WTC11 (cell line): ENCODE measurements around the gene NDRG2. TPM values are rescaled to one million over a fixed set of nuclear protein-coding genes. Genes with fewer than 3 reads are reported as not detected.

ENCODE experiments used
- ATAC-seq: fragments of 200-7000 bp; cut with Tn5 transposase; 2 replicates; pipeline ENCODE4 v1.10.0; 2021; ENCODE audit warnings: mild to moderate bottlenecking, moderate library complexity
- CTCF ChIA-PET: fragments of 300-600 bp; sonication (Branson Sonifier 250); formaldehyde crosslinking; loops from one replicate; lab custom pipeline; 2021; ENCODE audit warnings: antibody characterized with exemption; lab: Charles Lee
- POLR2A ChIA-PET: fragments of 350-600 bp; sonication (Branson Sonifier 250); formaldehyde crosslinking; loops from one replicate; lab custom pipeline; 2021; ENCODE audit warnings: antibody characterized with exemption; lab: Charles Lee
- DNase-seq: peaks from one replicate; pipeline ENCODE4 v3.0.0; 2021; ENCODE audit warnings: low spot score
- H3K27ac Mint-ChIP-seq: 2 replicates; pipeline ENCODE4 v1.8.0; 2021; ENCODE audit warnings: mixed read lengths
- H3K27me3 Mint-ChIP-seq: 2 replicates; pipeline ENCODE4 v1.8.0; 2021; ENCODE audit warnings: low read depth, mild to moderate bottlenecking, moderate library complexity, mixed read lengths
- H3K36me3 Mint-ChIP-seq: 2 replicates; pipeline ENCODE4 v1.8.0; 2021; ENCODE audit warnings: mixed read lengths
- H3K4me1 Mint-ChIP-seq: 2 replicates; pipeline ENCODE4 v1.8.0; 2022; ENCODE audit warnings: mixed read lengths
- H3K4me3 Mint-ChIP-seq: 2 replicates; pipeline ENCODE4 v1.8.0; 2021; ENCODE audit warnings: mild to moderate bottlenecking, moderate library complexity, mixed read lengths
- H3K9me3 Mint-ChIP-seq: 2 replicates; pipeline ENCODE4 v1.8.0; 2021; ENCODE audit warnings: mixed read lengths
- ELF4 ChIP-seq: sonication (generic); formaldehyde crosslinking; IDR thresholded peaks from 2 replicates; pipeline ENCODE4 v1.8.1; 2022; ENCODE audit warnings: low read depth, mild to moderate bottlenecking, moderate library complexity, missing genetic modification reagents
- EMX1 ChIP-seq: fragments of 250-450 bp; sonication (Bioruptor Pico); IDR thresholded peaks from 2 replicates; pipeline ENCODE4 v1.8.0; 2021; ENCODE audit warnings: mild to moderate bottlenecking
- ESRRA ChIP-seq: sonication (generic); formaldehyde crosslinking; IDR thresholded peaks from 2 replicates; pipeline ENCODE4 v1.8.1; 2022; ENCODE audit warnings: mild to moderate bottlenecking, missing genetic modification reagents, borderline replicate concordance
- HMGA2 ChIP-seq: fragments of 250-450 bp; sonication (Bioruptor Pico); IDR thresholded peaks from 2 replicates; pipeline ENCODE4 v1.4.0; 2021; ENCODE audit warnings: mild to moderate bottlenecking, moderate library complexity
- KAT7 ChIP-seq: sonication (generic); formaldehyde crosslinking; IDR thresholded peaks from 2 replicates; pipeline ENCODE4 v1.8.1; 2023; ENCODE audit warnings: missing genetic modification reagents, mild to moderate bottlenecking, borderline replicate concordance
- MYBL2 ChIP-seq: sonication (generic); formaldehyde crosslinking; IDR thresholded peaks from 2 replicates; pipeline ENCODE4 v1.8.1; 2023; ENCODE audit warnings: mild to moderate bottlenecking, moderate library complexity, missing genetic modification reagents
- ZNF219 ChIP-seq: sonication (generic); formaldehyde crosslinking; IDR thresholded peaks from 2 replicates; pipeline ENCODE4 v1.8.0; 2023; ENCODE audit warnings: missing genetic modification reagents, mild to moderate bottlenecking, borderline replicate concordance
- ZNF263 ChIP-seq: sonication (generic); formaldehyde crosslinking; IDR thresholded peaks from 2 replicates; pipeline ENCODE4 v1.8.1; 2022; ENCODE audit warnings: low read depth, mild to moderate bottlenecking, moderate library complexity, missing genetic modification reagents
- ZNF423 ChIP-seq: fragments of 250-450 bp; sonication (Bioruptor Pico); IDR thresholded peaks from 2 replicates; pipeline ENCODE4 v2.1.2; 2022; ENCODE audit warnings: mild to moderate bottlenecking, moderate library complexity
- ZNF671 ChIP-seq: fragments of 250-450 bp; sonication (Bioruptor Pico); IDR thresholded peaks from 2 replicates; pipeline ENCODE4 v1.8.0; 2021; ENCODE audit warnings: mild to moderate bottlenecking
- total RNA-seq: library from RNA; stranded (reverse); gene quantifications from 3 replicates; pipeline ENCODE4 v1.2.3, GENCODE V29; 2021
- TF ChIP-seq, protein P1 (sequence below): sonication (generic); formaldehyde crosslinking; IDR thresholded peaks from 2 replicates; pipeline ENCODE4 v1.8.1; 2022; ENCODE audit warnings: low read depth, mild to moderate bottlenecking, moderate library complexity, missing genetic modification reagents, borderline replicate concordance
- TF ChIP-seq, protein P2 (sequence below): sonication (generic); formaldehyde crosslinking; IDR thresholded peaks from 2 replicates; pipeline ENCODE4 v1.8.1; 2023; ENCODE audit warnings: mild to moderate bottlenecking, missing genetic modification reagents, borderline replicate concordance
- TF ChIP-seq, protein P3 (sequence below): fragments of 250-450 bp; sonication (Bioruptor Pico); IDR thresholded peaks from 2 replicates; pipeline ENCODE4 v1.9.0; 2021; ENCODE audit warnings: mild to moderate bottlenecking
- TF ChIP-seq, protein P4 (sequence below): sonication (generic); formaldehyde crosslinking; IDR thresholded peaks from 2 replicates; pipeline ENCODE4 v1.8.1; 2023; ENCODE audit warnings: mild to moderate bottlenecking, missing genetic modification reagents, moderate library complexity
- TF ChIP-seq, protein P5 (sequence below): sonication (generic); formaldehyde crosslinking; conservative IDR thresholded peaks from 2 replicates; pipeline ENCODE4 v1.8.1; 2023; ENCODE audit warnings: mild to moderate bottlenecking, low read depth, missing genetic modification reagents, moderate library complexity
- TF ChIP-seq, protein P6 (sequence below): sonication (generic); formaldehyde crosslinking; IDR thresholded peaks from 2 replicates; pipeline ENCODE4 v1.8.0; 2022; ENCODE audit warnings: mild to moderate bottlenecking, missing genetic modification reagents
- TF ChIP-seq, protein P7 (sequence below): sonication (generic); formaldehyde crosslinking; IDR thresholded peaks from 2 replicates; pipeline ENCODE4 v1.8.0; 2023; ENCODE audit warnings: missing genetic modification reagents
- TF ChIP-seq, protein P8 (sequence below): sonication (generic); formaldehyde crosslinking; IDR thresholded peaks from 2 replicates; pipeline ENCODE4 v1.8.0; 2022; ENCODE audit warnings: mild to moderate bottlenecking, missing genetic modification reagents

The NDRG2 gene
- total RNA-seq, 1 experiment from 2014 or later: 32.2 TPM

DNA sequence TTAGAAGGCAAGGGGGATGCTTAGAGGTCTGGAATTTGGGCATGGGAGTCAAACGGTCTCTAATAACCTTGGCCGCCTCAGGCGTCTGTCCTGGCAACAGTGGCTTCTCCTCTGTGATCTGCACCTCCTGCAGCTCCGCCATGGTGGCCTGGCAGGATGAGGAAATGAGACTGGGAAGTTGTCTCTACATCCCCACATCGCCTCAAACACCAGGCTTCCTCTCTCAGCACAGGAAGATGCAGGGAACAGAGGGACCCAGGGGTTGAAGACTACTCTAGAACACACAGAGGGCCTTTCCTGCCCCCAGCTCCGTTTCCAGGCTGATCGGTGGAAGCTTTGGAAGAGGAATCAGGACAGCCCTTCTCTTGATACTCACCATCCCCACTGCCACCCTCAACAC lies 1.7 kb downstream of the NDRG2 start (continued):
- TF ChIP-seq, protein P1, sequence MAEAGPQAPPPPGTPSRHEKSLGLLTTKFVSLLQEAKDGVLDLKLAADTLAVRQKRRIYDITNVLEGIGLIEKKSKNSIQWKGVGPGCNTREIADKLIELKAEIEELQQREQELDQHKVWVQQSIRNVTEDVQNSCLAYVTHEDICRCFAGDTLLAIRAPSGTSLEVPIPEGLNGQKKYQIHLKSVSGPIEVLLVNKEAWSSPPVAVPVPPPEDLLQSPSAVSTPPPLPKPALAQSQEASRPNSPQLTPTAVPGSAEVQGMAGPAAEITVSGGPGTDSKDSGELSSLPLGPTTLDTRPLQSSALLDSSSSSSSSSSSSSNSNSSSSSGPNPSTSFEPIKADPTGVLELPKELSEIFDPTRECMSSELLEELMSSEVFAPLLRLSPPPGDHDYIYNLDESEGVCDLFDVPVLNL: no peak
- TF ChIP-seq ESRRA (CRISPR knock-in tag) (no peak), ZNF263 (no peak)

DNA sequence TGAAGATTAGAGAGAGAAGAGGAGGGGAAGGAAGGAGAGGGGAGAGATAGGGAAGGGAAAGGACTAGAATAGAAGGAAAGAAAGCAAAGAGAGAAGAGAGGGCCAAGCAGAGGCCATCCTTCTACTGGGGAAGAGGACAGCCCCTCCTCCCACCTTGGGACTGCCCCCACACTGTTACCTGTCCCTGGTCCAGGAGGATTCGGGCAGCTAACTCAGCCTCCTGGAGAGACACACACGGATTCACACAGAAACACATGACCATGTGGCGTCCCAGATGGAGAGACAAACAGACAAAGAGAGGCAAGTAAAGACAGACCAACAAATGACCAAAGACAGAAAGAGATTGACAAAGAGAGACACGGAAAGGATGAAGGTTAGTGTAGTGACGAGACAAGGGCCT lies 2.2 kb downstream of the NDRG2 start:
- peak overlapping the region; percentile 9 for H3K4me3 Mint-ChIP-seq
- H3K27ac Mint-ChIP-seq: no peak overlapping the region; the same call in 1 of the 2 replicates
- ChIA-PET POLR2A (no interaction called here), CTCF (interaction anchor here (1.0 to 3.0 kb wide), 5 partner anchors 8 to 68 kb away, joined by 4 to 57 read pairs (median 12); no protein-coding TSS in a partner anchor)
- H3K36me3 Mint-ChIP-seq: peaks cover 6% of the 10 kb centered on the region; the same call in 1 of the 2 replicates
- peaks cover 39% of the 10 kb centered on the region for H3K4me1 Mint-ChIP-seq
- ATAC-seq: no peak
- no peak for DNase-seq
- H3K27me3 Mint-ChIP-seq: peaks cover 35% of the 10 kb centered on the region
- TF ChIP-seq, protein P2, sequence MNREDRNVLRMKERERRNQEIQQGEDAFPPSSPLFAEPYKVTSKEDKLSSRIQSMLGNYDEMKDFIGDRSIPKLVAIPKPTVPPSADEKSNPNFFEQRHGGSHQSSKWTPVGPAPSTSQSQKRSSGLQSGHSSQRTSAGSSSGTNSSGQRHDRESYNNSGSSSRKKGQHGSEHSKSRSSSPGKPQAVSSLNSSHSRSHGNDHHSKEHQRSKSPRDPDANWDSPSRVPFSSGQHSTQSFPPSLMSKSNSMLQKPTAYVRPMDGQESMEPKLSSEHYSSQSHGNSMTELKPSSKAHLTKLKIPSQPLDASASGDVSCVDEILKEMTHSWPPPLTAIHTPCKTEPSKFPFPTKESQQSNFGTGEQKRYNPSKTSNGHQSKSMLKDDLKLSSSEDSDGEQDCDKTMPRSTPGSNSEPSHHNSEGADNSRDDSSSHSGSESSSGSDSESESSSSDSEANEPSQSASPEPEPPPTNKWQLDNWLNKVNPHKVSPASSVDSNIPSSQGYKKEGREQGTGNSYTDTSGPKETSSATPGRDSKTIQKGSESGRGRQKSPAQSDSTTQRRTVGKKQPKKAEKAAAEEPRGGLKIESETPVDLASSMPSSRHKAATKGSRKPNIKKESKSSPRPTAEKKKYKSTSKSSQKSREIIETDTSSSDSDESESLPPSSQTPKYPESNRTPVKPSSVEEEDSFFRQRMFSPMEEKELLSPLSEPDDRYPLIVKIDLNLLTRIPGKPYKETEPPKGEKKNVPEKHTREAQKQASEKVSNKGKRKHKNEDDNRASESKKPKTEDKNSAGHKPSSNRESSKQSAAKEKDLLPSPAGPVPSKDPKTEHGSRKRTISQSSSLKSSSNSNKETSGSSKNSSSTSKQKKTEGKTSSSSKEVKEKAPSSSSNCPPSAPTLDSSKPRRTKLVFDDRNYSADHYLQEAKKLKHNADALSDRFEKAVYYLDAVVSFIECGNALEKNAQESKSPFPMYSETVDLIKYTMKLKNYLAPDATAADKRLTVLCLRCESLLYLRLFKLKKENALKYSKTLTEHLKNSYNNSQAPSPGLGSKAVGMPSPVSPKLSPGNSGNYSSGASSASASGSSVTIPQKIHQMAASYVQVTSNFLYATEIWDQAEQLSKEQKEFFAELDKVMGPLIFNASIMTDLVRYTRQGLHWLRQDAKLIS (CRISPR knock-in tag): no peak
- TF ChIP-seq, protein P3, sequence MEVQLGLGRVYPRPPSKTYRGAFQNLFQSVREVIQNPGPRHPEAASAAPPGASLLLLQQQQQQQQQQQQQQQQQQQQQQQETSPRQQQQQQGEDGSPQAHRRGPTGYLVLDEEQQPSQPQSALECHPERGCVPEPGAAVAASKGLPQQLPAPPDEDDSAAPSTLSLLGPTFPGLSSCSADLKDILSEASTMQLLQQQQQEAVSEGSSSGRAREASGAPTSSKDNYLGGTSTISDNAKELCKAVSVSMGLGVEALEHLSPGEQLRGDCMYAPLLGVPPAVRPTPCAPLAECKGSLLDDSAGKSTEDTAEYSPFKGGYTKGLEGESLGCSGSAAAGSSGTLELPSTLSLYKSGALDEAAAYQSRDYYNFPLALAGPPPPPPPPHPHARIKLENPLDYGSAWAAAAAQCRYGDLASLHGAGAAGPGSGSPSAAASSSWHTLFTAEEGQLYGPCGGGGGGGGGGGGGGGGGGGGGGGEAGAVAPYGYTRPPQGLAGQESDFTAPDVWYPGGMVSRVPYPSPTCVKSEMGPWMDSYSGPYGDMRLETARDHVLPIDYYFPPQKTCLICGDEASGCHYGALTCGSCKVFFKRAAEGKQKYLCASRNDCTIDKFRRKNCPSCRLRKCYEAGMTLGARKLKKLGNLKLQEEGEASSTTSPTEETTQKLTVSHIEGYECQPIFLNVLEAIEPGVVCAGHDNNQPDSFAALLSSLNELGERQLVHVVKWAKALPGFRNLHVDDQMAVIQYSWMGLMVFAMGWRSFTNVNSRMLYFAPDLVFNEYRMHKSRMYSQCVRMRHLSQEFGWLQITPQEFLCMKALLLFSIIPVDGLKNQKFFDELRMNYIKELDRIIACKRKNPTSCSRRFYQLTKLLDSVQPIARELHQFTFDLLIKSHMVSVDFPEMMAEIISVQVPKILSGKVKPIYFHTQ (CRISPR knock-in tag): no peak
- TF ChIP-seq, protein P4, sequence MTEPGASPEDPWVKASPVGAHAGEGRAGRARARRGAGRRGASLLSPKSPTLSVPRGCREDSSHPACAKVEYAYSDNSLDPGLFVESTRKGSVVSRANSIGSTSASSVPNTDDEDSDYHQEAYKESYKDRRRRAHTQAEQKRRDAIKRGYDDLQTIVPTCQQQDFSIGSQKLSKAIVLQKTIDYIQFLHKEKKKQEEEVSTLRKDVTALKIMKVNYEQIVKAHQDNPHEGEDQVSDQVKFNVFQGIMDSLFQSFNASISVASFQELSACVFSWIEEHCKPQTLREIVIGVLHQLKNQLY: no peak
- TF ChIP-seq, protein P5, sequence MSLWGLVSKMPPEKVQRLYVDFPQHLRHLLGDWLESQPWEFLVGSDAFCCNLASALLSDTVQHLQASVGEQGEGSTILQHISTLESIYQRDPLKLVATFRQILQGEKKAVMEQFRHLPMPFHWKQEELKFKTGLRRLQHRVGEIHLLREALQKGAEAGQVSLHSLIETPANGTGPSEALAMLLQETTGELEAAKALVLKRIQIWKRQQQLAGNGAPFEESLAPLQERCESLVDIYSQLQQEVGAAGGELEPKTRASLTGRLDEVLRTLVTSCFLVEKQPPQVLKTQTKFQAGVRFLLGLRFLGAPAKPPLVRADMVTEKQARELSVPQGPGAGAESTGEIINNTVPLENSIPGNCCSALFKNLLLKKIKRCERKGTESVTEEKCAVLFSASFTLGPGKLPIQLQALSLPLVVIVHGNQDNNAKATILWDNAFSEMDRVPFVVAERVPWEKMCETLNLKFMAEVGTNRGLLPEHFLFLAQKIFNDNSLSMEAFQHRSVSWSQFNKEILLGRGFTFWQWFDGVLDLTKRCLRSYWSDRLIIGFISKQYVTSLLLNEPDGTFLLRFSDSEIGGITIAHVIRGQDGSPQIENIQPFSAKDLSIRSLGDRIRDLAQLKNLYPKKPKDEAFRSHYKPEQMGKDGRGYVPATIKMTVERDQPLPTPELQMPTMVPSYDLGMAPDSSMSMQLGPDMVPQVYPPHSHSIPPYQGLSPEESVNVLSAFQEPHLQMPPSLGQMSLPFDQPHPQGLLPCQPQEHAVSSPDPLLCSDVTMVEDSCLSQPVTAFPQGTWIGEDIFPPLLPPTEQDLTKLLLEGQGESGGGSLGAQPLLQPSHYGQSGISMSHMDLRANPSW (CRISPR knock-in tag): no peak
- TF ChIP-seq, protein P6, sequence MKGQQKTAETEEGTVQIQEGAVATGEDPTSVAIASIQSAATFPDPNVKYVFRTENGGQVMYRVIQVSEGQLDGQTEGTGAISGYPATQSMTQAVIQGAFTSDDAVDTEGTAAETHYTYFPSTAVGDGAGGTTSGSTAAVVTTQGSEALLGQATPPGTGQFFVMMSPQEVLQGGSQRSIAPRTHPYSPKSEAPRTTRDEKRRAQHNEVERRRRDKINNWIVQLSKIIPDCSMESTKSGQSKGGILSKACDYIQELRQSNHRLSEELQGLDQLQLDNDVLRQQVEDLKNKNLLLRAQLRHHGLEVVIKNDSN (CRISPR knock-in tag): no peak
- no peak for TF ChIP-seq KAT7 (CRISPR knock-in tag)
- no peak for TF ChIP-seq EMX1 (CRISPR knock-in tag)
- TF ChIP-seq, protein P7, sequence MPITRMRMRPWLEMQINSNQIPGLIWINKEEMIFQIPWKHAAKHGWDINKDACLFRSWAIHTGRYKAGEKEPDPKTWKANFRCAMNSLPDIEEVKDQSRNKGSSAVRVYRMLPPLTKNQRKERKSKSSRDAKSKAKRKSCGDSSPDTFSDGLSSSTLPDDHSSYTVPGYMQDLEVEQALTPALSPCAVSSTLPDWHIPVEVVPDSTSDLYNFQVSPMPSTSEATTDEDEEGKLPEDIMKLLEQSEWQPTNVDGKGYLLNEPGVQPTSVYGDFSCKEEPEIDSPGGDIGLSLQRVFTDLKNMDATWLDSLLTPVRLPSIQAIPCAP (CRISPR knock-in tag): no peak
- TF ChIP-seq MYBL2 (CRISPR knock-in tag): no peak
- TF ChIP-seq ZNF219 (CRISPR knock-in tag): no peak
- no peak for TF ChIP-seq ZNF671
- no peak for TF ChIP-seq HMGA2 (CRISPR knock-in tag)
- no peak for TF ChIP-seq ELF4 (CRISPR knock-in tag)
- no peak for TF ChIP-seq ZNF423 (CRISPR knock-in tag)
- TF ChIP-seq, protein P8, sequence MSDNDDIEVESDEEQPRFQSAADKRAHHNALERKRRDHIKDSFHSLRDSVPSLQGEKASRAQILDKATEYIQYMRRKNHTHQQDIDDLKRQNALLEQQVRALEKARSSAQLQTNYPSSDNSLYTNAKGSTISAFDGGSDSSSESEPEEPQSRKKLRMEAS (CRISPR knock-in tag): no peak
- H3K9me3 Mint-ChIP-seq: no peaks in the 10 kb centered on the region
